PC-9 (cell line): ENCODE results near the gene C20orf202.

Experiments used
- EZH2 ChIP-seq: fragments of 200-600 bp; sonication (generic); IDR thresholded peaks from 2 replicates; pipeline ENCODE4 v1.8.0; 2017; ENCODE audit warnings: antibody characterized with exemption, low read depth
- TF ChIP-seq, protein P1 (sequence below): fragments of 200-600 bp; sonication (generic); conservative IDR thresholded peaks from 2 replicates; pipeline ENCODE4 v1.6.1; 2017; ENCODE audit warnings: mixed run types, antibody characterized with exemption, mild to moderate bottlenecking, moderate library complexity

DNA sequence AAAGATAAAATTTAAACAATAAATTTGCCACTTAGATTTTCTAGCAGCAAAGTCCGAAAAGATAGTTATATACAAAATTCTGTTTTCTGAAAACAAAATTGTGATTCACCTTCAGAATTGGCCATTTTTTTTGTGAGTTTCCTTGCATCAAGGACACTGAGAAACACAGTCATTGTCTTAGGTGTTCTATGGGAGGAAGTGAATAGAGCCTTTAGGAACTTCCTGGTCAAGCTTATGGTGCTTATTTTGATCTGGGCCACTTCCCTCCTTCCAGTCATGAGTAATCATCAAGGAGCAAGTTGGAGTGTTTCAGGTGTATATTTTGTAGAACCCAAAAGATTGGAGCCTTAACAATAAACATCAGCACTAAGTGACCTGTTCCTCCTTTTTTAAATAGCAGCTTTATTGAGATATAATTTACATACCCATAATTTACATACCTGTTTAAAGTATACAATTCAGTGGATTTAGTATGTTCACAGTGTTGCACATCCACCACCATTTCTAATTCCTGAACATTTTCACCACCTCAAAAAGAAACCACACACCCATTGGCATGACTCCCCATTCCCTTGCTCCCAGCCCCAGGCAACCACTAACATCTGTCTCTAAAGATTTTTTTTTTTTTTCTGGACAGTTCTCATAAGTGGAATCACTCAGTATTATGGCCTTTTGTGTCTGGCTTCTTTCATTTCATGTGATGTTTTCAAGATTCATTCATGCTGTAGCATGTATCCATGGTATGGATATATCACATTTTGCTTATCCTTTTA, 36.1 kb upstream of the C20orf202 start:
- TF ChIP-seq, protein P1, sequence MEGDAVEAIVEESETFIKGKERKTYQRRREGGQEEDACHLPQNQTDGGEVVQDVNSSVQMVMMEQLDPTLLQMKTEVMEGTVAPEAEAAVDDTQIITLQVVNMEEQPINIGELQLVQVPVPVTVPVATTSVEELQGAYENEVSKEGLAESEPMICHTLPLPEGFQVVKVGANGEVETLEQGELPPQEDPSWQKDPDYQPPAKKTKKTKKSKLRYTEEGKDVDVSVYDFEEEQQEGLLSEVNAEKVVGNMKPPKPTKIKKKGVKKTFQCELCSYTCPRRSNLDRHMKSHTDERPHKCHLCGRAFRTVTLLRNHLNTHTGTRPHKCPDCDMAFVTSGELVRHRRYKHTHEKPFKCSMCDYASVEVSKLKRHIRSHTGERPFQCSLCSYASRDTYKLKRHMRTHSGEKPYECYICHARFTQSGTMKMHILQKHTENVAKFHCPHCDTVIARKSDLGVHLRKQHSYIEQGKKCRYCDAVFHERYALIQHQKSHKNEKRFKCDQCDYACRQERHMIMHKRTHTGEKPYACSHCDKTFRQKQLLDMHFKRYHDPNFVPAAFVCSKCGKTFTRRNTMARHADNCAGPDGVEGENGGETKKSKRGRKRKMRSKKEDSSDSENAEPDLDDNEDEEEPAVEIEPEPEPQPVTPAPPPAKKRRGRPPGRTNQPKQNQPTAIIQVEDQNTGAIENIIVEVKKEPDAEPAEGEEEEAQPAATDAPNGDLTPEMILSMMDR, result no peak
- TF ChIP-seq EZH2, result no peak
